SK-N-SH treated with all-trans-retinoic acid at 6 μM for 48 hours (cell line): ENCODE data around the gene ZFP62.

ENCODE experiments used
- PATZ1 ChIP-seq: fragments of 250-450 bp; sonication (Bioruptor Pico); IDR thresholded peaks from 2 replicates; pipeline ENCODE4 v1.8.0; 2020; ENCODE audit warnings: mild to moderate bottlenecking, moderate library complexity, borderline replicate concordance
- TOX ChIP-seq: fragments of 250-450 bp; sonication (Bioruptor Pico); IDR thresholded peaks from 2 replicates; pipeline ENCODE4 v1.8.0; 2021; ENCODE audit warnings: mild to moderate bottlenecking, moderate library complexity, borderline replicate concordance
- ZFP3 ChIP-seq: fragments of 250-450 bp; sonication (Bioruptor Pico); IDR thresholded peaks from 2 replicates; pipeline ENCODE4 v1.5.0; 2020; ENCODE audit warnings: mild to moderate bottlenecking, moderate library complexity

- no peak for TF ChIP-seq PATZ1
- TF ChIP-seq ZFP3 (CRISPR knock-in tag), result no peak
- TF ChIP-seq TOX, result no peak
These were observed 60.9 kb downstream of the ZFP62 start for GRCh38 chr5:180799902-180800801.
